T-helper 1 cell (primary cell): Measurements from ENCODE around the gene SEMA3A.
"Not testable (repeated sequence)": the region's sequence is repeated elsewhere in the genome, so short reads cannot be mapped to it uniquely, and the experiment has no call there.

Experiments used
- DNase-seq, 5 donors: peaks; one replicate each; pipeline ENCODE4 v3.0.0-alpha.2; 2012 to 2020

SEMA3A gene

DNA sequence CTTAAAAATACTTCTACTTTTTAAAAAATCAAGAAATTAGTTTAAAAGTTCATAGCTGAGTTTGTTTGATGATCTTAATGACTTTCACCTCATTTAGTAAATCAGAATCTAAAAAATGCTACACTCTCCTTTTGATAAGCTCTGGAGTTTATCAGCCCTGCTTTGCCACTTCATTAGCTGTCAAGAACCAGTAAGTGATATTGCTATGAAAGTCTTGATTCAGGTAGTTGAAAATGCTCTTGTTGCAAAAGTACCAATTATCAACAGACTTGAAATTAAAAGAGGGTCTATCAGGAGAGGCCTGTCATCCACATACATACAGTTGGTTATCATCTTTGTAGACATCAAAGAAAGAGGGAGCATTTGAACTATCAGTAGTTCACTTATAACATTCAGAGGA, 41.6 kb downstream of the SEMA3A start:
- DNase-seq: no peak

DNA sequence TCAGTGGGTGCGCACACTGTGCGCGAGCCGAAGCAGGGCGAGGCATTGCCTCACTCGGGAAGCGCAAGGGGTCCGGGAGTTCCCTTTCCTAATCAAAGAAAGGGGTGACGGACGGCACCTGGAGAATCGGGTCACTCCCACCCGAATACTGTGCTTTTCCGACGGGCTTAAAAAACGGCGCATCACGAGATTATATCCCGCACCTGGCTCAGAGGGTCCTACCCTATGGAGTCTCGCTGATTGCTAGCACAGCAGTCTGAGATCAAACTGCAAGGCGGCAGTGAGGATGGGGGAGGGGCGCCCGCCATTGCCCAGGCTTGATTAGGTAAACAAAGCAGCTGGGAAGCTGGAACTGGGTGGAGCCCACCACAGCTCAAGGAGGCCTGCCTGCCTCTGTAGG, 44.2 kb downstream of the SEMA3A start:
- not testable (repeated sequence) for DNase-seq

DNA sequence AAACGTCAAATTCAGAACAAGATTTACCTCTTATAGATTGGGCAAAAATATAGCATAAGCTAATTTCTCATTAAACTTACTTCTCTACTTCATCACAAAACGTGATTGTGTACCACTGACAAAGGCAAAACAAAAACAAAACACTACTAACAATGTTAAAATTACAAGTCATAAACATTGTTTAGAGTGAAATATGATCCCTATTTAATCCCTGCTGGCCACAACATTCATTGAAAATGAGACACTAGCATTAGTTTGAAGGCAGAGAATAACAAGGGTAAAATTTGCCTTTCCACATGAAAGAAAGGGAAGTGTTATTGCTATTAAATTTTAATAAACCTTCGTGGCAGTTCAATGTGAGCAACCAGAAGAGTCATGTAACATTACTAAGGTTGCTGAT, 45.0 kb downstream of the SEMA3A start:
- DNase-seq: no peak

DNA sequence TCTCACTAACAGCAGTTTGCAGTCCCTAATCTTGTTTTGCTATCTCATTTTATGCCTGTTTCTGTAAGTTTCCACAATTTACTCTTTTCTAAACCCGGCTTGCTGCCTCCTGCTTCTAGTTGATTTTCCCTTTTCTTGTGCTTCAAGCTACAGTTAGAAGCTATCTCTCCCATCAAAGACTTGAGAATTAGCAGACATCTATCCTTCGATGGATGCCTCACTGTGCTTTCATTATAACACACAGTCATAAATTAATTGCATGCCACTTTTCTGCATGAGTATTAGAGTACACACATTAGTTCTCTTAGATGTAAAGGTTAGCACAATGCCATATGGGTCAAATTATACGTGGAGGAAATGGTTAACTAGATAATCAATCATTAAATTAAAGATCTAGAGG, 48.7 kb downstream of the SEMA3A start:
- DNase-seq: no peak

DNA sequence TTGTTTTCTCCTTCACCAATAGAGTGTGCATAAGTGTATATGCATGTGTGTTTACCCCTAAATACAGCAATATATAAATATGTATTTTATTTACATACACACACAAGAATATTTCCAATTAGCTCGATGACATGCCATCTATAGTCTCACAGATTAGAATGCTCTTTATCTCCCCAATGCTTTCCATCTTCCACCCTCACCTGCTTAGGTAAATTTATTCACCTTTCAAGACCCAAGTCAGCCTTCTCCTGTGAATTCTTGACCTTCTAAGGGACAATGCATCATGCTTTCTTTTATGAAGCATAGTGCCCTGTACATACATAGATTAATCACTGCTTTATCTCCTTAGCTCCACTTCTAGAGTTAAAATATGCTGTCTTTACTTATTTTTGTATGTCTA, 49.7 kb downstream of the SEMA3A start:
- no peak for DNase-seq

- no peak for DNase-seq
These were observed 50.1 kb downstream of the SEMA3A start for GRCh38 chr7:84144480-84144879.

- DNase-seq: no peak
These were observed 51.9 kb downstream of the SEMA3A start for GRCh38 chr7:84142726-84143125.

DNA sequence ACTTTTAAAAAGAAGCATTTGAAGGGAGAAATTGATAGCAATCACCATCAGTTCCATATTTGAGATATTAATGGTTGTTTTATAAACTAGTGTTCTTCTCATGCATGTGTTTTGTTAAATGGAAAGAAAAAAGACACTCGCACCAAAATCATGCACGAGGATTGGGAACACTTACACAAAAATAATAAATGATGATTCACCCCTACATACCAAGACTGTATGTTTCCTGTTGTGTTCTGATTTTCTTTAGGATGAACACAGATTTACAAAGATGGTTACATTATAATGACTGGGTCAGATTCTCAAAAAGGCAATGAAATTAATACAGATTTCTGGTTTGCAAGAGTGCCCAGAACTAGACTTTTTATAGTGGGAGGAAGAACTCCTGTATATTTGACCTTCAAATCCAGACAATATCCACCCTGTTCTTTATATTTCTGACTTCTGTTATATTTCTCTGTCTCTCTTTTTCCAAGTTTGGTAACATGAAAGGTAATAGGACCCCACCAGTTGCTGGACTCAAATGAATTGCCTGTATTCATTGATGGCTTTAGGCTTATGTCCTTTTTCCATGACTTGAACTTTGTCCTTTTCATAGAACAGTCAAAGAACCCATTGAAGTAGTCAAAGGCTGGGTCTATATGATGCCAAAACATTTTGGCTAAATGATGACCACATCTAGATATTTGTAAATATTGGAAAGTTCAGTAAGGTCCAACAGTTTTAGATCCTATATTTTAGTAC, 54.4 kb downstream of the SEMA3A start:
- DNase-seq: no peak

DNA sequence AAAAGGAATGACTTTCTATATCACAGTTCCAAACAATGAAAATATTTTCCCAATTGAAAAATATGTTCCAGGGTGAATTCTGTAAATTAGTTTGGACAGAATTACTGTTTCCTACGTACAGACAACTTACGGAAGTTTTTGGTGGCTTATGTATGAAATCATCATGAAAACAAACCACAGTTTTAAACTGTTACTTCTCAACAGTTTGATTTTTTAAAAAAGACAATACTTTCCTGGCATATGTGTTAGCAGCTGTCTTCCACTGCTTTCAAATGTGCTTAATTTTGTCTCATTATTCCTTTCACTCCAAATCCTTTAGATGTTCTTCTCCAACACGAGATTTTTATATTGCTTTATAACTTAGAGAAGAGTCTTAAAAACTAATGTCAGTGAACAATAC, 56.2 kb downstream of the SEMA3A start:
- DNase-seq: no peak

GRCh38 chr7:84137812-84138211, 56.8 kb downstream of the SEMA3A start:
- no peak for DNase-seq

GRCh38 chr7:84136809-84137208, 57.8 kb downstream of the SEMA3A start:
- no peak for DNase-seq

GRCh38 chr7:84136336-84136735, 58.3 kb downstream of the SEMA3A start:
- DNase-seq: no peak

DNA sequence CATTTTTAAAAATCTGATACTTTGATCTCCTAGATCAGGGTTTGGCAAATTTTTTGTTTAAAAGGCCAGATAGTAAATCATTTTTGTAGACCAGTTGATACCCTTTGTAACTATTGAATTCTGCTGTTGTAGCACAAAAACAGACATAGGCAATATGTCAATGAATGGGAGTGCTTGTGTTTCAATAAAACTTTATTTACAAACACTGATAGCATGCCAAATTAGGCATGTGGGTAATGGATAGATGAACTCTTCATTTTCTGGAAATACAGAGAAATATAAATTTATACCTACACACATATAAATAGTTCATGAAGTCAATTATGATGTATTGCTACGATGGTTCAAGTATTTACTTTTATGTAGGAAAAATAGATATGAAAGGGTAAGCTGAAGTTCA, 60.4 kb downstream of the SEMA3A start:
- DNase-seq: no peak

- no peak for DNase-seq
These were observed 68.9 kb downstream of the SEMA3A start for GRCh38 chr7:84125654-84126053.

DNA sequence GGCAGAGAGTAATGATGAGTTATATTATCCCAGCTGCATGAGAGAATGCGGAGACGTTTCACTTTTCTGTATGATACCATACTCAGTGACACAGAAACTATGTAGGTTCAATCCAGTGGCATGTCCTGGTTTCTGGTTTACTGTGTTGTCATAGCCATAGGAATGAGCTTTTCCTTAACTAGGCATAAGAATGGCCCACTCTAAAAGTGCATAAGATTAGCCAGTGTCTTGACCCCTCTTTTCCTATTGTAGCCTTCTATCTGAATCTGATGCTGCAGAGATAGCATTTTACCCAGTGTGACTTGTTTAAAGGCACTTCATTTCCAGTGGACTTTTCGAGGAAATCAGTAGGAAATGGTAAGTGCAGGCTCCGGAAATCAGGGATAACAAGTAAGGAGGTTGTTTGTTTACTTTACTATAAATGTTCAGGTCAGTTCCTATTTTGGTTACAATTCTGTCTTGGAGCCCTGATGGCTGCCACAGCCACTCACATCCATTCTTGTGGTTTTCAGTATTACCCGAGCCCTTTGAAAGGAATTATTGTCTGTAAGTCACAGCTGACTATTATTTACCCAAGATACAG, 70.5 kb downstream of the SEMA3A start:
- no peak for DNase-seq

DNA sequence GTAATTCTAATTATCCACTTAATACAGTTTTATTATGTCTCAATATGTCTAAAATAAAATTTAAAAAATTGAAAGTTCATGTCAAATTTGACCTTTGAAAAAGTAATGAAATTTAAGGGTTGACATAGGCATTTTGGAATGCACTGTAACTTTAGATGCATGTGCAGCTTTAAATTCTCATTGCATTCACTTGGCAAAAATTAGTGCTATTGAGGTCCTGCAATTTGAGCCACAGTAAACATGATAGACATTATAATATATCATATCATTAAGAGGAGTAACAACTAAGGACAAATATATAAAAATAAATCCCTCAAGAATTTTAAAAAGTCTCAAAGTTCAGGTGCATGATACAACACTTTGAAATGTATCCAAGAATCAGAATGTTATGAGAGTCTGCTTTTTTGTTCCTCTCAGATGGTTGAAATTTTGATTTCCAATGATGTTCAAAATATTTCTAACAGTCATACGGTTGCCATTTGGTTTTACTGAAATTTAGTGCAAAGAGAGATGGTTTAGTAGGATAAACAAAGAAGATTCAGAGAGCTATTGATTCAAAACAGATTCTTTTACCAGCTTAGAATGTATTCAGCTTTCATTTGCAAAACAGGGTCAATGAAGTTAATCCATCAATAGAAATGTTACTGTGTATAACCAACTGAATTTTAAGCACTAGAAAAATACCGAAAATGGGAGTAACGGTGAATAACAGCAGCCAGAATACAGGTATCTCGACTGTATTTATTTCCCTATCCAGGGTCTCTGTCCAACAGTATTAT, 71.8 kb downstream of the SEMA3A start:
- no peak for DNase-seq

DNA sequence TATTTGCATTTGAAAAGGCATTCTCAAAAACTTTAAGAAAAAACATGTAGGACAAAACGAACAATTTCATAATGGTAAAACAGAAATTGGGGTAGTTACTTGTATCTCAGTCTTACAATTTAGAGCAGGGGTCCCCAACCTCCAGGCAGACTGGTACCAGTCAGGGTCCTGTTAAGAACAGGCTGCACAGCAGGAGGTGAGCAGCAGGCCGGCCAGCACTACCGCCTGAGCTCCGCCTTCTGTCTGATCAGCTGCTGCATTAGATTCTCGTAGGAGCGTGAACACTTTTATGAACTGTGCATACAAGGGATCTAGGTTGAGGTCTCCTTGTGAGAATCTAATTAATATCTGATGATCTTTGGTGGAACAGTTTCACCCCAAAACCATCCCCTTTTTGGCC, 77.3 kb downstream of the SEMA3A start:
- no peak for DNase-seq

- DNase-seq: no peak
These were observed 80.4 kb downstream of the SEMA3A start for GRCh38 chr7:84113906-84114850.

DNA sequence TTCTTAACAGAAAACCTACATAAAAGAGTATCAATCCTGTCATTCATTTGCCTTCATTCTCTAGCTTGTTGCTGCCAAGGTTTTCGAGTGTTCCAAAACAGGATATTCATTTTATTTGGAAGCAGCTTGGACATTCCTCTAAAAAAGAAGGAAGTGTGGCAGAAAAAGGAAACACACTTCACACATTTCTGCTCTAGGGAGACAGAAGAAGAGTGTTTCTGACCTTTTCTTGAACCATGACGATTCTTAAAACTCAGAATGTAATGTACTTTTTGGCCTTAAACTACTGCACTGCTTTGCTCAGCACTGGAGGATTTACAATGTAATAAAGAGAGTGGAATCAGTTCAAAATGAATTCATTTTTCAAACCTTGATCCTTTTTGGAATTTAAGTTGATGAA, 81.3 kb downstream of the SEMA3A start:
- DNase-seq: no peak

DNA sequence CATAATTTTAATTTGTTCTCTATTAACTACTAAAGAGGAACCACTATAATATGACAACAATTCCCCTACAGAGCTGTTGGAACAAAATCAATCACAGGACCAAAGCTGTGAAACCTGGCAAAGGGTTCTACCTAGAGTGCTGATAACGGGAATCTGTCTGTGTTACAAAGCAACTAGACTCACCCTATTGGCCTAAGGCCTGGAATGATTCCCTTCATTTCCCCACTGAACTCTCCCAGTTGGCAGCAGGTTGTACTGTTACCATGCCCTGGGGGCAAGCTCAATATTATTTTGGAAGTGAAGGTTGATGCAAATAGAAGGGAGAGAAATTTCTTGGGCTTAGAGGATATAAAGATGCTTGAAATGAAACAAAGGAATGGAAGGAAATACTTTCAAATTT, 81.8 kb downstream of the SEMA3A start:
- DNase-seq: no peak

DNA sequence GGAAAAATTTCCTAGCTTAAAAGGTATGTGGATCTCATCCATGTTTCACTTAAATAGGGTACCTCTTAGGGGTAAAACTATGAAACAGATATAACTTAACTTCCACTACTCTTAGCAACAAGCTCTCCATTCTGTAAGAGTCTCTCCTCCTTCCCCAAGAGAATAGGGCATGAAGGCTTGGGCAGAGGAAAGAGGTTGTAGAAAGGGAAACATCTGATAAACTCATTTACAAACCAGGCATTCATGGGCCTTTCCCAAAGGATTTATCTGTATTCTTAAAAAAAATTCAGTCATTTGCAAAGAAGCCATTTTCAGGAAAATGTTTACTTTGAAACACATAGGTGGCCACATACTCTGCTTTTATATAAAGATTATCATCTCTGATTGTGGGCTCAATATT, 82.7 kb downstream of the SEMA3A start:
- DNase-seq: no peak

- no peak for DNase-seq
These were observed 84.2 kb downstream of the SEMA3A start for GRCh38 chr7:84110400-84110799.

DNA sequence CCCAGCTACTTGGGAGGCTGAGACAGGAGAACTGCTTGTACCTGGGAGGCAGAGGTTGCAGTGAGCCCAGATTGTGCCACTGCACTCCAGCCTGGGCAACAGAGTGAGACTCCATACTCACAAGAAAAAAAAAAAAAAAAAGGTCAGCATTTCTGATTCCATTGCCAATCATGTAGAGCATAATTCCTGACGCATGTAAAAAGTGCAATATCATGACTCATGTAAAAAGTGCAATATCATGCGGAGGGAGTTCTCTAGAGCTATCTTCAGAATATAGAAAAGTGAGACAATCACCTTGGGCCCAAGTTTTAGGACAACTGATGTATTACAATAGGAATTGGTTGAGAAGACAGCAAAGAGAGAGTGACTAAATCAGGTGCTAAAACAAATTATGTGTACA, 85.8 kb downstream of the SEMA3A start:
- no peak for DNase-seq
